UCSD-AML1 (cell line): ENCODE results near the gene PRSS23.
"Not testable (repeated sequence)": the region's sequence is repeated elsewhere in the genome, so short reads cannot be mapped to it uniquely, and the experiment has no call there.

Experiments
- DNase-seq: peaks from one replicate; lab custom pipeline; 2025; ENCODE audit not compliant: unreplicated experiment; lab: John Stamatoyannopoulos, UW

PRSS23 gene

DNA sequence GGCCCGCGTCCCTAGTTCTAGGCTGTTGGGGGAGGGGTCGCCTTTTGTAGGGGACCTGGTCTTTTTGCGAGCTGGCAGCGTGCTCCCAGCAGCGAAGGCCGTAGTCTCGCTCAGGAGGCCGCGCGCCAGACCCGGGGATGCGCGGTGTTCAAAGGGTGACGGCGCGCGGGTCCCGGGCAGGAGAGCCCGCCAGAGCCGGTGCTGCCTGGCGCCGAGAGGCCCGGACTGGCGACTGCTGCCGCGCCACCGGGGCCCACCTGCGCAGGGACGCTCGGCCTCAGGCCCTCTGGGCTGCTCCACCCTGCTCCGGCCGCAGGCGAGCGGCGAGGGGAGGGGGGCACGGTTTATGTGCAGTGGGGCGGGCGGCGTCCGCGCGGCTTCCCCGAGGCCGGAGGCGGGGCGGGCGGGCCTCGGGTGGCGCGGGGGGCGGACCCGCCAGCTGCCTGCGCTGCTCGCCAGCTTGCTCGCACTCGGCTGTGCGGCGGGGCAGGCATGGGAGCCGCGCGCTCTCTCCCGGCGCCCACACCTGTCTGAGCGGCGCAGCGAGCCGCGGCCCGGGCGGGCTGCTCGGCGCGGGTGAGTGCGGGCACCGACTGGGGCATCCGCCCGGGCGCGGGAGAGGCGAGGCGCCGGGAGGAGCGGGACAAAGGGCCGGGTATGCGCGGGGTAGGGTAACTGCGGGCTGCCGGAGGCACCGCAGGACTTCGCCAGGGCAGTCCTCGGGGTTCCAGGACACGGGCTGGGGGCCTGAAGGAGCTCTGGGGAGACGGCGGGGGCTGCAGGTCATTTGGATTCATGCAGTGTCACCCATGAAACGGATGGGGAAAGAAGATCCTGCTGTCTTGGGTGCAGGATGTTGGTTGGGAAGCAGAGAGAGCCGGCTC lies at the start of gene PRSS23:
Gene PRSS23, plus strand, starts transcription at position 467 of the 884 bp plus-strand sequence. CDS start 7,102 bp downstream, outside the sequence.
- DNase-seq, result no peak

DNA sequence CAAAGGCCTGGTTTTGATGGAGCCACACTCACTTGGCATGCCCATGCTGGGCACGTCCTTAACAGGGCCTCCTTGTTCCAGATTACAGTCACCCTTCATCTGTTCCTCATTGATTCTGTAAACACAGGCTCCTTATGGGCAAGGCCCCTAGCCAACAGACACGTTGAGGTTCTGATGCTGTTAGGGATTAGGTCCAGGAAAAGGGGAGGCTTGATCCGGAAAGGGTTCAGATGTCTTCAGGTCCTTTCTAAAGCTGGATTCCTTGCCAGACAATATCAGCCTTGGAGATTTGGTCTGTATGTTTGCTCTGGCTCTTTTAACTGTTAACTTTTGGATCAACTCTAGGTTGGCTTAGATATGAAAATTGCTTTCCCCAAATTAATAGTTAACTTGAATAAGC lies 46.9 kb upstream of the PRSS23 start:
- DNase-seq, result no peak

DNA sequence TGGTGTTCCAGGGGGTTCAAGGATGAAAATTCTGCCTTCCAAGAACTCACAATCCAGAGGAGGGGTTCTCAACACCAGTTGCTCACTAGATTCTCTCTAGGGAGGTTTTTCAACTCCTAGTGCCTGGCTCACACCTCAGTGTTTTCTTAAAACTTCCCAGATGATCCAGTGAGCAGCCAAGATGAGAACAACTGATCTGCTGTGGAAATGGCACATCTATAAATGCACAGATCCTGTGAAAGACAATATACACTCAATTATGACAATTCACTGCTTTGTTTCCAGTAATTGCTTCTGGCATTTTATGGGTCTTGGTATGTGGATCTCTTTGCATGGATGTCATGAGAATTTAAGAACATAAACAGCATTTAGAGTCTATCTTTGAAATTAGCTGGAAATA lies 45.2 kb upstream of the PRSS23 start:
- DNase-seq, result no peak

- DNase-seq, result no peak
These were observed 42.2 kb upstream of the PRSS23 start for GRCh38 chr11:86758171-86758570.

DNA sequence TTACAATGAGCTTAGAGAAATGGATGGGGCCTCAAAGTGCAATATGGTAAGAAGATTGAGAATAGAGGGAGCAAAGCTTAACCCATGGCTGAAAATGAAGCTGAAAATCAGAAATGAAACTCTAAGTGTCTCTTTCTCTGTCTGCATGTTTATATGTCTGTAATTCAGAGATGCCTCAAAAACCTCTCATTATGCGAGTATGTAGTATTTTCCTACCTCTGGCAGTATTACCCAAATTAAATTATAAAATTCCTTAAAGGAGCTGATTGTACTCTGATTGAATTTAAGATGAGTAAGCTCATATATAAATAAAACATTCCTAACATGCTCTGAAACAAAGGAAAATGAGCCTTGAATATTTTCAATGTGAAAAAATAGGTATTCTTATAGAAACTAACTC lies 39.8 kb upstream of the PRSS23 start:
- DNase-seq, result no peak

- DNase-seq, result no peak
These were observed 38.4 kb upstream of the PRSS23 start for GRCh38 chr11:86761978-86762377.

GRCh38 chr11:86765203-86765602 lies 35.1 kb upstream of the PRSS23 start:
- DNase-seq, result no peak

GRCh38 chr11:86765878-86766277 lies 34.5 kb upstream of the PRSS23 start:
- no peak for DNase-seq

GRCh38 chr11:86769219-86769618 lies 31.1 kb upstream of the PRSS23 start:
- DNase-seq, result no peak

DNA sequence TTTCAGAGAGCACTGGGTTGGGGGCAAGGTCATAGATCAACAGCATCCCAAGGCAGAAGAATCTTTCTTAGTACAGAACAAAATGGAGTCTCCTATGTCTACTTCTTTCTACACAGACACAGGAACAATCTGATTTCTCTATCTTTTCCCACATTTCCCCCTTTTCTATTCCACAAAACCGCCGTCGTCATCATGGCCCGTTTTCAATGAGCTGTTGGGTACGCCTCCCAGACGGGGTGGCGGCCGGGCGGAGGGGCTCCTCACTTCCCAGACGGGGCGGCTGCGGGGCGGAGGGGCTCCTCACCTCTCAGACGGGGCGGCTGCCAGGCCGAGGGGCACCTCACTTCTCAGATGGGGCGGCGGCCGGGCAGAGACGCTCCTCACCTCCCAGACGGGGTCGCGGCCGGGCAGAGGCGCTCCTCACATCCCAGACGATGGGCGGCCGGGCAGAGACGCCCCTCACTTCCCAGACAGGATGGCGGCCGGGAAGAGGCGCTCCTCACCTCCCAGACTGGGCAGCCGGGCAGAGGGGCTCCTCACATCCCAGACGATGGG lies 29.8 kb upstream of the PRSS23 start:
- DNase-seq, result not testable (repeated sequence)

GRCh38 chr11:86772999-86773398 lies 27.3 kb upstream of the PRSS23 start:
- DNase-seq, result no peak

DNA sequence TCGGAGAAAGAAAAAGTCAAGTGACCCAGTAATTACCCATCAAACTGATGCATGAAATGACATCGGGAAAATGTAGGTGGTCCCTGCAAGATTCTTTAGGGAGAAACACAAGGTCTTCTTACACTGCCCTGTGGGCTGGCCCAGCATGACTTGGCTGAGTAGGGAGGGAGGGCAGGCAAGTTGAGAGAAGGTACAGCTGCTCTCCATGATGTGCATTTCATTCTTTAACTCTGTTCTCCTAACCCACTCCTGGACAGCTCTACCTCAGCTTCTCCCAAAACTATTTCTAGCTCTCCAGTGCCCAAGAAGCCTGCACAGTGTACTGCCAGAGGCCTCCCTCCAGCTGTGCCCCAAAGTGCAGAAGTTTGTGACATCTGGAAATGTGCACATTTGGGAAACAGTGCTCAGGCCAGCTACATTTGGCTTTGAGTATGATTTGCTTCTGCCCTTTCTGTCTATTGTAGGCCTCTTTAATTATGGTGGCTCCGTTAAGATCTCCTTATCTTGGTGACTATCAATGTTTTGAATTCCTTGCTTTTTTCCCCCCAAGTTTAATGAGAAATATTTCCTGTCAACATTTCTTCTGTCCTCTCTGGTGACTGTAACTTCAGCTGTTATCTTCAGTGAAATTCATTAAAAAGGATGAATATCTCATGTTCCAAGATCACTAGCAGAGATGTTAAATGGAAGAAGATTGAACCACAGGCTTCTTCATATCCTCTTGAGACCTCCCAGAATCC lies 26.7 kb upstream of the PRSS23 start:
- no peak for DNase-seq

DNA sequence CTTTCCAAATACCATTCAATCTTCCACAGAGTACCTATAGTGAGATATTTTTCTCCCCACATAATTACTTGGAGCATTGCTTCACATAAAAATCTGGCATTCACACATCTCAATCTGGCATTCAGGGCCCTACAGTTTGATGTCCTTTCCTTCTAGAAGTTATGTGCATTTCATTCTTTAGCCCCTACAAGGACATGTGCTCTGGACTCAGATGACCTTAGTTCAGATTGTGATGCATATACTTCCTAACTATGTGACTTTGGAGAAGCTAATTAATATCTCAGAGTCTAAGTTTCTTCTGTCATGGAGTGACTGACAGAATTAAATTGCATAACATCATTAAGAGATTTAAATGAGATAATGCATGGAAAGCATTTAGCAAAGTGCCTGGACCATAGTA lies 25.9 kb upstream of the PRSS23 start:
- no peak for DNase-seq

DNA sequence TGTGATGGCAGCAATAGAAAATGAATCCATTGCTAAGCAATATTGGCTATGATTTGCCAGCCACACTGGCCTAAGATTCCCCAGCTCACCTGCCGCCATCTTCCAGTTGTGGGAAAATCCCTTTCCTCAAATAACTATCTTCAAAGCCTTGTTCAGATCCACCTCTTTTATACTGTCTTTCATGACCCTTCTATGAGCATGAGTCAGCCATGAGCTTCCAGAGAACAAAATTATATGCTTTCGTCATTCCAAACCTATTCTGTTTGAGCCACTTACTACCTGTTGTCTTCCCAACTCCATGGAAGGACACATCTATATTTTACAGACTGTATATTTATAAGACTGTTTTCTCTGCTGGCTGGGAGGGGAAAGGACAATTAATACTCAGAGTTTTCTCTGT lies 25.0 kb upstream of the PRSS23 start:
- DNase-seq, result no peak

DNA sequence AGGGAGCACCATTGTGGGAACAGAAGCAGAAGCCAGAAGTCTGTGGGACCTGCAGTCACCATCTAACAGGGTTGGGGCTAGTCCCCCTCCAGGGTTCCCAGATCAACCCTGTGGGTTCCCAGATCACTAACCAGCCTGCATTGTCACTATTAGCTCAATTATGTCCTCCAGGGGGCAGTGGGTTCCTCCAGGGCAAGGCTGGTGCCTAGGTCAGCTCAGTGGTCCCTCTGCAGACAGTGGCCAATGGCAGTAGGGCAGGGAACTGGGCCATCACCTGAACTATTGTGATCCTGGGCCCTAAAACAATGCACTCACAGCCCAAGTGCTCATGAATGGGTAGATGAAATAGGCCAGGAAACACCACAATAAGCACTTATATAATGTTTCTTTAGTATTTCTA lies 18.8 kb upstream of the PRSS23 start:
- no peak for DNase-seq

DNA sequence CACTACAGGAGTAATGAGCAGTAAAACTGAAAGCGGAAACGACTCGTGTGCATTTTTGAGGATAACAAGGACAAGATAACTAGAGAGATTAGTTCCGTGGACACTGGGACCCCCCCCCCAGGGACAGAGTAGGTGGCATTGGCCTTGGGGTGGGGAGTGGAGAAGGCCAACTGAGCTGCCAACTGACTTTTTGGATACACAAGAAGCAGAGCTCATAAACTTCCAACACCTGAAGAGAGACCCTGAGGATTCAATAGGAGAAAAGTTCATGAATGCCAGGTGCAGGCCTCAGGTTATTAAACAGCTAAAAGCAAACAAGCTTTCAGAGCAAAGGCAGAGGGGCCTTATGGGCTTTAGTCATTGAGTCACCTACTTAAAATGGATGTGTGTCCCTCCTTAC lies 17.6 kb upstream of the PRSS23 start:
- DNase-seq, result no peak

DNA sequence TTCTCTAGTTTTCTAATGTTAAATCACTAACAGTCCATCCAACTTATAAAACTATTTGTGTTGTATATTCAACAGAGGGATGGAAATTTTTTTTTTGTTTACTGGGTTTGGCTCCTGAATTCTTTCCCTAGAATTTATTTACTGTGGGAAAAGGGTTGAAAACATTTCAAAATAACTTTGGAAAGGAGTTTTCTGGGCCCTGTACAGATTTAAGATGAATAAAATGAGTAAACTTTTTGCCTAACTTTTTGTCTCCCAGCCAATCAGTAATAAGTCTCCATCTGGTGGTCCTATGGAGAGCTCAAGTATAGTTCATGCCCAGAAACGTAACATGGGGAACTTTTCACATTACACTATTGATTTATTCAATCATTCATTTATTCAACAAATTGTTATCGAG lies 16.7 kb upstream of the PRSS23 start:
- no peak for DNase-seq

GRCh38 chr11:86784241-86784681 lies 16.1 kb upstream of the PRSS23 start:
- DNase-seq, result no peak

DNA sequence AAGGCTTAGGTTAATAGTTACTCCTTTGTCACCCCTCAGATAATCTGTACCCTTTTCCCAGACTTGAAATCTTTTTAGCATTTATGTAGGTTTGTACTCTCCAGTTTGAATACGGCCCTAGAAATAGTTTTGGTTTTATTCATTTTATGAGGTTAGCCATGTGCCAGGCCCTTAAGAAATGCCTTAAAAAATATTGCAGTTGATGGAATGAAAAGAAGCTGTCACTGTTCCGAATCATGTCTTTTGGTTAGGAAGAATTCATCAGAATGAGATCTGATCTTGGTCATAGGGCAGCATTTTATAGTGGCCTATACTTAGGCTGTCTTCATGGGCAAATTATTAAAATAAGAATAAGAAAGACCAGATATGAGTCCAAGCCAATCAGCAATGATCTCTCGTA lies 14.8 kb upstream of the PRSS23 start:
- no peak for DNase-seq

- DNase-seq, result no peak
These were observed 13.3 kb upstream of the PRSS23 start for GRCh38 chr11:86787018-86787536.

DNA sequence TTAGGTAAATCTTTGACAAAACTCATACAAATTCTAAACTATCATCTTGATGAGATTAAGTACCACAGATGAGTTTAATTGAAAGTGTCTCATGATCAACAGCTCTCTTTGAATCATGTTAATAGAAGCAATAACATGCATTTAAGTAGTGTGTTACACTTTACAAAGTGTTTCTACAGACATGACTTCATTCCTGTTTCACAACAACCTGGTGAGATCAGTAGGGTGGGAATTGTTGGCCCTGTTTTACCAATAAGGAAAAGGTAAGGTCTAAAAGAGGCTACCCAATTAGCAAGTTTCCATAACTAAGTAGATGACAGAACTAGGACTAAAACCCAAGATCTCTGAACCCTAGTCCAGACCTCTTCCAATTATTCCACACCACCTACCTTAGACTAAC lies 12.7 kb upstream of the PRSS23 start:
- no peak for DNase-seq
